CD4-positive, alpha-beta T cell treated with Interleukin-15 for 4 hours (primary cell): ENCODE results near the gene CFDP1.
A peak's percentile ranks its signal among the peaks of the same experiment; 100 is the strongest.

ENCODE experiments used
- DNase-seq: peaks from one replicate; pipeline ENCODE4 v3.0.0-alpha.2; 2020; ENCODE audit warnings: low spot score

The CFDP1 gene

DNA sequence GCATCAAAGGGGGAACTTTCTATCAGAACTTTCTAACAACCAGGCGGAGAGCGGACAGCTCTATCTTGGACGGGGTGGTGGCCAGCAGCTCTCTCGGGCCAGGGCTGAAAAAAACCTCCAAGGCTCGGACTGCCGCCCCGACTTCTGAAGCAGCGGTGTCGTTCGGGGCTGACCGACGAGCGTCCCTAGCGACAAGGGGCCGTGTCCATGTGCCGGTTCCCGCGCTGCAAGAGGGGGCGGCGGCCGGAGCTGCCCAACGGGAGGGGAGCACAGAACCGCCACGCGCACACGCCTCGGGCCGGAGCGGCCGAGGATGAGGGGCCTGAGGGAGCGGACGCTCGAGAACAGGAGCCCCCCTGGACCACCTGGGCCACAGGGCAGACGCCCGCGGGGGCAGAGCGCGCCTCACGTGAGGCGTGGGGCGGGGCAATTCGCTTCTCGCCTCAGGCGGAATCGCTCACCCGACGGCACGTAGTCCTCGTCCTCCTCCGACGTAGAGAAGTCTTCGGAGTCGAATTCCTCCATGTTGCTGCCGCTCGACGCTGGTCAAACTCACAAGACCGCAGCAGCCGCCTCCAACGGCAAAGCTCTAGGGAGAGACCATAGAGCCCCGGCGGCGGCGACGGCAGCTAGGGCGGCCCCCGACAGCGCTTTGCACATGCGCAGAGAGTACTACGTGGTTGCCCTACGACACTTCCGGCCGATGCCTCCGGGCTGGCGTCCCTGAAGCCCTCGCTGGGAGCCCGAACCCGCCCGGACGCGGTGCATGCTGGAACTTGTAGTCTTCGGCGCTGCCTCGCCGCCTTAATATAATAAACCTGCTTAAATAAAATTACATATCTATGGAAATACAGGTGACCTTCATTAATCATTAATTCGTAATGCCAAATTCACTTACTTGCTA lies at the start of gene CFDP1:
TSS of gene CFDP1 (minus strand) at position 676 of the 904 bp plus-strand sequence. CDS start at position 525, 151 bp downstream.
- DNase-seq, result peak; percentile 94

DNA sequence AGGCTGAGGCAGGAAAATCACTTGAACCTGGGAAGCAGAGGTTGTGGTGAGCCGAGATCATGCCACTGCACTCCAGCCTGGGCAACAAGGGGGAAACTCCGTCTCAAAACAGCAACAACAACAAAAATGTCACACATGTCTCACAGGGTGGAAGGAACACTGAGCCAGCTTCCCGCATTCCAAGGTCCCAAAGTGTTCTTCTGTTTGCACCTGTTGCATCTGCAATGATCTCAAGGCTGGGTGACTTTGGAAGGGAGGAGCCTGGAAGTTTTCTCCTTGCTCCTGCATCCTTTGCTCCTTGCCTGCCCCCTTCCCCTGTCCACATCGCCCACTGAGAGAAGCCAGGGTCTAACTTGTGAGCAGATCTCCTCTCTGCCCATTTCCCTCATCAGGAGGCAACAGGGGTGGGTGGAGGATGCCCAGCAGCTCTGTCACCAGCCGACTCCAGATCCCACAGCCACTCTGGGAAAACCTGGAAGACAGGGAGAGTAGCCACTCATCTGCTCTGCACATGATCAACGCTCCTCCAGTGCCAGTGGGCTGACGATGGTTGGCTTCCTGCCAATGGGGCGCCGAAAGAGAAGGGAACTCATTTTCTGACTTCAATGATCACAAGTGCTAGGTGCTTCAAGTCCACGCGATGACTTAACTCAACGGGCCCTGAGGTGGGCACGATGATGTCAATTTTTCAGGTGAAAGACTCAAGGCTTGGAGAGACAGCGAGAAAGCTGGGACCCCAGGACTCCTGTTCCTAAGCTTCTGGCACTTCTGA lies 49.3 kb upstream of the CFDP1 start:
- DNase-seq, result no peak

DNA sequence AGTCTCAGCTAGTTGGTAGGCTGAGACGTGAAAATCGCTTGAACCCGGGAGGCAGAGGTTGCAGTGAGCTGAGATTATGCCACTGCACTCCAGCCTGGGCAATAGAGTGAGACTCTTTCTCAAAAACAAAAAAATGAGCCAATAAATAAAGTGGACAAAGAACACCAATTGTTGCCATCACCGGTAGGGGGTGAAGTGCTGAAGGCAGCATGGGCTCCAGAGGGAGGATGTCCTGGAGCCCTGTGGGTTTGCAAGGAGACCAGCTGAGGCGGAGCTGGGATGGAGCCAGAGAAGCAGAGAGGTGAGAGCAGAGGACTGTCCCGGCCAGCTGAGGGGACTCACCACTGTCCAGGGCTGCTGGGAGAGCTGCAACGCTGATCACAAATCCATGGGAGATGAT lies 48.2 kb upstream of the CFDP1 start:
- DNase-seq, result no peak

DNA sequence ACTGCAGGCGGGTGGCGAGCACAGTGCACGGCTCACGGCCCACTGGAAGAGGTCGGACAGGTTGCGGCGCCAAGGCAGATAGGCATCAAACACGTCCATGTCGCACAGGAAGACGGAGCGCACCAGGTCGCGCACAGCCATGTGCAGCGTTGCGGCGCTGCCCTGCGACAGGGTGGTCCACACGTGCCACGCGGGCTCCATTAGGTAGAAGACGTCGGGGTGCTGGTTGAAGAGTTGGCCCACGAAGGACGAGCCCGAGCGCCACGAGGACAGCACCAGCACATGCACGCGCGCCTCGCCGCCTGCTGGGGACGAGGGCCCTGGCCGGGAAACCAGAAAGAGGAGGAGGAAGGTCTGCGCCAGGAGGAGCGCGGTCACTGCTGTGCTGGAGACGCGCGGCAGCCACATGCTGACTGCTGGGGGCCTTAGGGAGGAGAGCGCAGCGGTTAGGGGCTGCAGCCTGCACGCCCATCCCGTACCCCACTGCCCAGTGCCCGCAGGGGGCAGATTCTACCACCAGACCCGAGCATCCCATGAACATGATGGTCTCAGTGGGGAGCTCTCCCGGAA lies 46.2 kb upstream of the CFDP1 start:
- DNase-seq, result no peak

DNA sequence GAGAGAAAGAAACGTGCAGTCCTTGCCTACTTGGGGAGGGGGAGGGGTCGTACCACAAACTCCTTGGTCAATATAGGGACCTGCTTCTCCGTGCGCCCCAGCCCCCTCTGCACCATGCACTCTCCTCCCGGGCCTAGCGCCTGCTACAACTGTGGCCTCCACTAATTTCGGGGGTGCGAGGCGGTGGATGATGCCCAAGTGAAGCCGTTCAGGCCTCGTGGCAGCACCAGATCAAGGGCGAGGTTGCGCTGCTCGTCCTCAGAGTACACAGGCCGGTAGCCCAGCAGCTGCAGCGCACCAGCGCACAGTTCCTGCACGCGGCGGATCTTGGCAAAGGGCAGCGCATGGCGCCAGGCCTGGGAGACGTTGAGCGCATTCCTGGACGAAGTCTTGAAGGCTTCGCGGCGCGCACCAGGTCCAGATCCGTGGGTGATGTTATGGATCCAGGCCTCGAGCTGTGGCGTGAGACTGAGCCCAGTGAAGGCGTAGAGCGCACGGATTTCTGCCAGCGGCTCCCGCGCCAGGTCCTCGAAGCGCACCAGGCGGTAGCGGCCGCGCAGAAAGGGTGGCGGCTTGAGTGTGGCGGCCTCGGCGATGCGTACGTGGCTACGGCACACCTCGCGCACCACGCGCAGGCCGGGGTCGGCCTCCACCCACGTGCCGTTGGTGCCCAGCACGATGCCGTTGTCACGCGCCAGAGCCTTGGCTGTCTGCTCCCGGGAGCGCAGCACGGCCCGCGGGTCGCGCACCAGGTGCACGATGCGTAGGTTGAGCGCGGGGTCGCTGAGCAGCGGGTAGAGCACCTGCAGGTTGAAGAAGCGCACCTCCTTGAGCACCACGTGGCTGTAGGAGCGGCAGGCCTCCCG lies 45.4 kb upstream of the CFDP1 start:
- no peak for DNase-seq

DNA sequence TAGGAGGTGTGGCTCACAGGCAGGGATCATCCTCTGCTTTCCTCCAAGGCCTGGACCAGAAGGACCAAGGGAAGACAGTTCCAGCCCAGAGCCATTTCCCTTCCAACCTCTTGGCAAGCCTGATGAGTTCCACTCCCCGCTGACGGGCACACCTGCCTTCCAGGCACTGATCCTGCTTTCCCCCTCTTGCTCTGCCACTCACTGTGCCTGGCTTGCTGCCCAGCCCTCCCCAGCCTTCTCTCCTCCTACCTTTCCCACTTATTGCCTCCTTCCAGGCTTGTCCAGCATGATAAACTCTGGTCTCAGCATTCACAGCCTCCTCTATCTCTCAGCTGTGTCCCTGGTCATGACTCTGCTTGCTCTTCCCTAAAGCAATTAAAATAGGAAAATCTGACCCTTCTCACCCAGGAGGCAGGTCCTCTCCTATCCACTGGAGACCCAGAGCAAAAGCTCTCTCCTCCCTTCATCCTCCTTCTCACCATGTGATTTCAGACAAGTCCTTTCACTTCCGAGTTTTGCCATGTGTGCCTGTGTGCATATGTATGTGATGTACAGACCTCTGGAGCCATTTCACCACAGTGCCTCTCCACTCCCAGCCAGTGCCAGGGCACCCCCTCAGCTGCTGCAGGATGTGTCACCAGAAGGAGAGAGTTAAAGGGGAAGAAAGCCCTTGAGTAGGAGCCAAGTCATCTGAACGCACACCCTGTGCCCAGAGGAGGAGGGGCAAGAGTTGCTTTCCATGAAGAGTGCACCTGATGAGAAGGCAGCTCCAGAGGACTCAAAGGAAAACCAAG lies 44.6 kb upstream of the CFDP1 start:
- DNase-seq, result no peak

DNA sequence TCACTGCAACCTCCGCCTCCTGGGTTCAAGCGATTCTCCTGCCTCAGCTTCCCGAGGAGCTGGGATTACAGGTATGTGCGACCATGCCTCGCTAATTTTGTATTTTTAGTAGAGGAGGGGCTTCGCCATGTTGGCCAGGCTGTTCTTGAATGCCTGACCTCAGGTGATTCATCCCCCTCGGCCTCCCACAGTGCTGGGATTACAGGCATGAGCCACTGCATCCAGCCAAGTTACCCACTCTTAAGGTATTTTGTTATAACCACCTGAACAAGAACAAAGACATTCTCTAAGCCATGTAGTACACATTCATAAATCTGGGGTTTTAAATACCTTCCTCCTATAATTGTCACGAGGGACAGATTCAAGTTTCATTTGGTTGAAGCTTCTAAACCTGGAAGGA lies 43.5 kb upstream of the CFDP1 start:
- DNase-seq, result no peak

DNA sequence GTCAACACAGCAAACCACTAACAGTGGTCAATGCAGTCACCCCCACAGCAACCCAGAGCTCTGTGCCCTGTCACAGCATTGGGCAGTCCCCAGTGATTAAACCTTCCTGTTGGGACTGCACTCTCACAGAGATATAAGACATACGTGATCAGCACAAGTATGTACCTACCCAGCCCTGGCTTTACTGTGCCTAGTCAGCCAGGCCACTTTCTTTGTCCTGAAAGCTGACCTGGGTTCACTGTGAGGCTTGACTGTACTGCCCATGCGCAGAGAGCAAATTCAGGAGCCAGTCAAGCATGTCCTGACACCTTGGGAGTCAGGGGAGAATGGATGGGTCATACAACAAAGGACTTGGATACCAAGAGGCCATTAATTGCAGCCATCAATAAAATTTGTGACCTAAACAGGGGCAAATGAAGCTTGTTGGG lies 42.1 kb upstream of the CFDP1 start:
- no peak for DNase-seq

DNA sequence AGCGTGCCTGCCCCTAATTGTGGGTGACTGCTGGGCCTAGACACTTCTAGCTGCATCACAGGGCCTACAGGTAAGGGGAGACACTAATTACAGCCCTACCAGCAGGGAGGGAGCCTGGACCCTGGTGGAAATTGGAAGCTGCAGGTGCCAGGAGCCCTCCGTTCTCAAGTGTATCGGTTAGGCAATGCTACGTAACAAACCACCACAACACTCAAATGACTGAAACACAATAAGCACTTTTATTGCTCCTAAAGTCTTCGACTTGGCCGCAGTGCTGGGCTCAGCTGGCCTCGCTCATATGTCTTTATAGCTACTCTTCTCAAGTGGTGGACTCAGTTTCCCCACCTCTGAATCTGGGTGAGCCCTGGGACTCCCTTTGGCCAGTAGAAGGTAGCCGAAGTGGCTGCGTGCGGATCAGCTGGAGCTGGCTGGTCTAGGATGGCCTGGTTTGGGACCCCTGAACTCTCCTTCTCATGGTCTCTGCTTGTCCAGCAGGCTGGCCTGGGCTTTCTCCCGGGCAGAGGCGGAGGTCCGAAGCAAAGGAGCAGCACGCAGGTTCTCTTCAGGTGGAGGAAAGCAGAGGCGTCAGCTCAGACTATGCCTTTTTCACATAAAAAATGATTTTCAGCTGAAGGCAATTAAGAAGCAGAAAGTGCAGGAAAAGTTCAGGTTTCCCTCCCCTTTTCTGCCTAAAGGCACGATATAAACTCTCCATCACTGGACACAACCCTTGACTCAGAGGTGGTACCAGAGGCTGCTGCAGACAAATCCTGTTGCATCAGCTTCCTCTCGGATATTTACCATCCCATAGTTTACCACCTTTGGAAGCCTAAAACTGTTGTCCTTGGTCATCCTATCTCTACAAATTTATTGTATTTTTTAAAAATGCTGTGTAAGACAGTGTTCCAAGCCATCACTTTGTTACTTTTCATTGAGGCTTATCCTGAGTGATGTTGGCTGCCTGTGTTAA lies 39.9 kb upstream of the CFDP1 start:
- DNase-seq, result no peak

DNA sequence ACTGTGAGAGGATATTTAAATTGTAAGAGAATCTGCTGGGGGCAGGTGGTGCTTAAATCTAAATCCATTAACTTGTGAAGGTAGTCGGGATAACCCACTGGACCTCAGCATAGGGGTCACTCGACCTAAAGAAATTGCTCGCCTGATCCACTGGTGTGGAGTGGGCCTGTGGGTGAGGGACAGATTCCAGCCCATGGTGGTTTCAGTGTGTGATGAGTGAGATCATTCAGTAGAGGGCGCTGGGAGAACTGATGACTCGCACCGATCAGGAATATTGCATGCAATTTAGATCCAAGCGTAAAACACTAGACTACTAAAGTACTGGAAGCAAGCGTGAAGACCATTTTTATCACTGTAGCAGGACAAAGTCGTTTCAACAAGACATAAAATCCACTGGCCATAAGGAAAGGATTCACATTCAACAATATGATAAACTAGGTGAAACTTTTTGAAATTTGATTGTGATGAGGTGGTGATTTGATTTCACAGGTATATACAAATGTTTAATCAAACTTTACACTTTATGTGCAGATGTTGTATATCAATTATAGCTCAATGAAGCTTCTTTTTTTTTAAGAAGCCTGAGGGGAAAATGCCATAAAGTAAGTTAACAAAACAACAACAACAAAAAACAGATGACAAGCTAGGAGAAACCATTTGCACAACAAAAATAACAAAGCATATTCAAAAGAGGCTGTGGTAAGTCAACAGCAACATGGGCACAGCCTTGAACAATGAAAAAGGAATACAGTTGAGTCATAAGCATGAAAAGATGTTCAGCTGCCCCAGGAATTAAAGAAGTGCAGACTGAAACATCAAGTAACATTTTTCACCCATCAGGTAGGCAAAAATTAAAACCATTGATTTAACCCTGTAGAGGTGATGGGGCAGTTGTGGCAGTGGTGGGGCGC lies 38.7 kb upstream of the CFDP1 start:
- peak; percentile 56 for DNase-seq

DNA sequence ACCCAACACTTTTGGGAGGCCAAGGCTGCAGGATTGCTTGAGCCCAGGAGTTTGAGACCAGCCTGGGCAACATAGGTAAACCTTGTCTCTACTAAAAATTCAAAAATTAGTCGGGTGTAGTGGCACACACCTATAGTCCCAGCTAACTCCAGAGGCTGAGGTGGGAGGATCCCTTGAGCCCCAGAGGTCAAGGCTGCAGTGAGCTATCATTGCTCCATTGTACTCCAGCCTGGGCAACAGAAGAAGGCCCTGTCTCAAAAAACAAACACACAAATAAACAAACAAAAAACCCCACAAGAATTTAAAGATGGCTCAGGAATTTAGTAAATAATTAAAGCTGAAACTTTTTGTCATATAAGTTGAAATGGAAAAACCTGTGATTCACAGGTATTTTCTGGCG lies 33.5 kb upstream of the CFDP1 start:
- no peak for DNase-seq

DNA sequence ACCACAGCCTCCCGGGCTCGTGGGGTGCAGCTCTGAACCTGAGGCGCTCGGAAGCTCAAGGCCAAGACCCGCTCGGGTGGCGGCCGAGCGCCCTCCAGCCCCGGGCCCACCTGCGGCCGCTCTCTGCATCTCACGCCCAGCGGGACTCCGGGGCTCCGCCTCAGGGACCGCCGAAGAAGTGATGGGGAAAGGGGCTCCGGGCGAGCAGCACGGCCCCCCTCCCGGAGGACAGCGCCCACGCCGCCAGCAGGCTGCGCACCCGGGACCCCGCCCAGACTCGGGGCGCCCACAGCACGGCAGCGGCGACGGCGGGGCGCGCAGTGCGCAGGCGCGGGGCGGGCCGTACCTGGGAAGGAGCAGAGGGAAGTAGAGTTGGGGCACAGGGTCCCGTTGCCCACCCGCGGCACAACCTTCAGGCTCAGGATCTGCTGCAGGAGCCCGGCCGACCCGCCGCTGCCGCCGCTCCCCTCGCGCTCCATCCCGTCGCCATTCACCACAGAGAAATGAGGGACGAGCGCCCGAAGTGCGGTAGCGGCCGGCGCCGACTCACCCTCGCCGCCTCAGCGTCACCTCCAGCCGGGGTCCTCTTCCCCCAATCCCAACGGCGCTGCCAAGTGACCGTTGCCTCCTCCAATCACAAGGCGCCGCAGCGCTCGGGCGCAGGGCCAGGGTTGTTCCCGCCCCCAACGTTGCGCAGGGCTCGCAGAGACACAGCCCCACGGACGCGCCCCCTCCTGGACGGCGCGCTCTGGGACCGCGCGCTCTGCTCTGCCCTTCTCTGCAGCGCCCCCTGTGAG lies 31.0 kb upstream of the CFDP1 start, which contains the start of gene TMEM170A:
TSS of gene TMEM170A (minus strand) at position 568 of the 797 bp plus-strand sequence. CDS start at position 479, 89 bp downstream.
- DNase-seq, result peak; percentile 99

DNA sequence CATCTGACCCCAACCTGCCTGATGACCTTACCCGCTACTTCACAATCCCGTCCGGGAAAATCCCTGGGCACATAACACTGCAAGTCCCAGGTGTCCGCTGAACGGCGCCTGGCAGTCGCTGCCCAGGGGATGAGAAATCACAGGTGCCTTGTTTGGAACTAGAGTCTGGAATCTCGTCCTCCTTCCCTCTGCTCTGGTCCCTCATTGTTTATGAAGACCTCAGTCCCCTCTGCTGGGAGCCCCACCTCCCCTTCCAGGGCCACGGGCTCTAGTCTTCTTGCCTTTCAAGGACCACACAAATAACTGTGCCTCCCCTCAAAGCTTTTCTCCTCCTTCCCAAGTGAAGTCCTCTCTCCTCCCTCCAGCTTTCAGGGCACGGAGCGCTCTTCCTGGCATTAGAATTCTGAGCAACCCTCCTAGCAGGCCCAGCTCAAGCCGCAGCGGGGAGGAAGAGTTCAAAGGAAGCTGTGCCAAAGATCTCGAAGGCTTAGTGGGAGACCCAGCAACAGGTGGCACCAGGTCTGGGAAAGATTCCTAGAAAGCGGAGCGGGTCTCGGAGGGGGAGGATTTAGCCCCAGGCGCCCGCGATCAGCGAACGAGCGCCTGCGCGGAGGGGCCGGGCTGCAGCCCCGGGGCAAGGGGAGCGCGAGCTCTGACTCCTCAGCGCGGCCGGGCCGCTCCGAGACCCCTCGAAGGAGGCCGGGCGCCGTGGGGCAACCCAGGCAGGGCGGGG lies 30.3 kb upstream of the CFDP1 start:
- DNase-seq, result peak; percentile 8

DNA sequence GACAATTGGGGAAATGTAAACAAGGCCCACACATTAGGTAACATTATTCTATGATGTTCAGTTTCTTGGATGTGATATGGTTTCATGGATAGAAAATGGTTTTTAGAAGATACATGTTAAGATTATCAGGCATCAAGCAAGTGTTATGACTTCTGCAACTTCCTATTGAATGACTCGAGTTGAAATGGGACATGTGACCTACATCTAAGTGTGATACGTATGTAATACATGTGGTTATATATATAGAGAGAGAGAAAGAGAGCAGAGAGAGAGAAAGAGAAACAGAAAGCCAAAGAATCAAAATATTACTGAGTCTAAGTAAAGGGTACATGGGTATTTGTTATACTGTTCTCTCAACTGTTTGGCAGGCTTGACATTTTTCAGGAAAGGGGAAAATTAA lies 29.5 kb upstream of the CFDP1 start:
- peak; percentile 34 for DNase-seq

DNA sequence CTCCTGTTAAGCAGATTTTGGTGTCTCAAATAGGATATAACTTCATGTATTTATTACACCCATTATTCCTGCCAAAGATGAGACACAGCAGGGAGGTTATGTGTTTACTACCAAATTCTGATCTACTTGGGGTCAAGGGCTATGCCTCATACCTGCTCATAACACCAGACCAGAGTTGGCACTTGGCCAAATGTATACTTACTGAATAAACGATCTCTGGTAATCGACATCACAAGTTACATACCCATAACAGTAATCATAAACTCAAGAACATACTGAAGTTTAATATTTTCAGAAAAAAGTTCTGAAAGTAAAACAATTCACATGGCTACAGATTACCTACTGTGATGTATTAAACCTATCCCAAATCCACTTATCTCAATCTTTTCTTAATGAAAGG lies 28.3 kb upstream of the CFDP1 start:
- DNase-seq, result no peak

DNA sequence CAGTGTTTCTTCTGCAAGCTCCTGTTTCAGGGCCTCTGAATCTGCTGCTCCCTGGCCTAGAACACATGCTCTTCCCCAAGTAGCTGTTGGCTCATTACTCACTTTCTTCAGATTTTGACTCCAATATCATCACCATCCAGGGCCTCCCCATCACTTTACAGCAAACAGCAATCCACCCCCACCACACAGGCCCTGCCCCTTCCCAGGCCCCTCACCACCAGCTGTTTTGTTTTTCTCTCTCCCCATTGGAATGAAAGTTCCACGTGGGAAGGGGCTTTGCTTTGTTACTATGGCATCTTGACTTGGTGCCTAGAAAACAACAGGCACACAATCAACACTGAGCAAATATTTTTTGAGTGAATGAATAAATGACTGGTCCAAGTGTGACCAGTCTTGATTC lies 27.1 kb upstream of the CFDP1 start:
- DNase-seq, result no peak

DNA sequence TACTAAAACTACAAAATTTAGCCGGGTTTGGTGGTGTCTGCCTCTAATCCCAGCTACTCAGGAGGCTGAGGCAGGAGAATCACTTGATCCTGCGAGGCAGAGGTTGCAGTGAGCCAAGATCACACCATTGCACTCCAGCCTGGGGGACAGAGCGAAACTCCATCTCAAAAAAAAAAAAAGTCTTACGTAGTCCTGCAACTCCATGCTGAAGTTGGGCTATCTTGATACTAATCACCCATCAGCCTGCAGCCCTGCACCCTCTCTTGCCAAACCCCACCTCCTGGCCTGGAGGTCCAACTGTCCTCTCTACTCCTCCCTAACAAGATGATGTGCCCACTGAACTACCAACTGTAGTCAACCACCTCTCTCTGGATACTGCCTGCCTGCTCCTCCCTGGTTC lies 26.4 kb upstream of the CFDP1 start:
- DNase-seq, result no peak
